Epithelial cell of proximal tubule (primary cell): Measurements from ENCODE around the gene TMEM185B. TPM values are rescaled to one million over a fixed set of nuclear protein-coding genes. Genes with fewer than 3 reads are reported as not detected.

Experiments
- DNase-seq: peaks from one replicate; pipeline ENCODE4 v3.0.0-alpha.2; 2011; ENCODE audit warnings: low read depth
- H3K4me3 ChIP-seq: 2 replicates; pipeline ENCODE4 v1.5.1; 2011; ENCODE audit warnings: low read depth, mild to moderate bottlenecking, low read length
- CTCF ChIP-seq: conservative IDR thresholded peaks from 2 replicates; pipeline ENCODE4 v1.5.1; 2012; ENCODE audit warnings: low read depth, mild to moderate bottlenecking, low read length
- total RNA-seq: library from RNA; depleted of rRNA; stranded (reverse); fragments of >200 nt; gene quantifications from 2 replicates; pipeline ENCODE4 v1.2.3, GENCODE V29; 2015

The TMEM185B gene
- total RNA-seq, 1 donor from 2014 or later: 32.6 TPM

- TF ChIP-seq CTCF: no peak
- no peak for DNase-seq
These were observed 33.4 kb upstream of the TMEM185B start for GRCh38 chr2:120256651-120257000.

DNA sequence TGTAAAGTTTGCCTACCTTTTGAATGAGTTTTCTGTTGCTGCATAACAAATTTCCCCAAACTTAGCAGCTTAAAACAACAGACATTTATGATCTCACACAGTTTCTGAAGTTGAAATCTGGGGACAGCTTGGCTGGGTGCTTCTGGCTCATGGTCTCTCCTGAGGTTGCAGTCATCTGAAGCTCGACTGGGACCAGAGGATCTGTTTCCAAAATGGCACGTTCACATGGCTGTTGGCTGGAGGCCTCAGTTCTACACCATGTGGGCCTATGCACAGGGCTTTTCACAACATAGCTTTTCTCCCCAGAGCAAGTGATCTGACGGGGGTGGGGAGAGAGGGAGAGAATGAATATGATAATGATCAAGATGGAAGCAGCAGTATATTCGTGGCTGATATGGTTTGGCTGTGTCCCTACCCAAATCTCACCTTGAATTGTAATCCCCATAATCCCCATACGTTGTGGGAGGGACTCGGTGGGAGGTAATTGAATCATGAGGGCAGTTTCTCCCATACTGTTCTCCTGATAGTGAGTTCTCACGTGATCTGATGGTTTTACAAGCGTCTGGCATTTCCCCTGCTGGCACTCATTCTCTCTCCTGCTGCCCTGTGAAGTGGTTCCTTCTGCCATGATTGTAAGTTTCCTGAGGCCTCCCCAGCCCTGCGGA is 32.9 kb upstream of the TMEM185B start:
- H3K4me3 ChIP-seq: no peak overlapping the region
- no peak for TF ChIP-seq CTCF

More at GRCh38 chr2:120256651-120257000, 33.4 kb upstream of the TMEM185B start:
- H3K4me3 ChIP-seq: no peak overlapping the region

GRCh38 chr2:120255071-120255470 is 31.9 kb upstream of the TMEM185B start:
- no peak overlapping the region for H3K4me3 ChIP-seq
- no peak for DNase-seq
- TF ChIP-seq CTCF: no peak

More for the DNA sequence above, 32.9 kb upstream of the TMEM185B start:
- DNase-seq: no peak

DNA sequence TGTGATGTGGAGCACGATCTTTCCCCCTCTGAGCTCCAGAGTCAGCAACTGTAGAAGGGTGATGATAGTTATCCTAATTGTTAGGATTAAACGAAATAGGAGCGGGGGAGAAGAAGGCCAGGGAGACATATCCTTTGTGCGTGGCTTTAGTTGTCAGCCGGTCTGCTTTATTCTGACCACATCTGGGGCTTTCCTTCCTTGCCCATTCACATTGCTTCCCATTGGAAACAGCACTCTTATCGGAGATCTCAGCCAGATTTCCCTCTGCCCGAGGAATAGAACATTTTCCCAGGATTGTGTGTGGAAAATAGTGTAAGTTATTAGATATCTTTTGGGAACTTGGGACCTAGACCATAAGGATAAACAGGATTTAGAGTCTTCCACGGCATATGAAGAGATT is 31.0 kb upstream of the TMEM185B start:
- no peak for TF ChIP-seq CTCF
- DNase-seq: no peak
- H3K4me3 ChIP-seq: peak overlapping the region; percentile 91

- TF ChIP-seq CTCF: peak; percentile 47
- no peak for DNase-seq
- peak overlapping the region; percentile 91 for H3K4me3 ChIP-seq
These were observed 30.1 kb upstream of the TMEM185B start for GRCh38 chr2:120253021-120253882.

DNA sequence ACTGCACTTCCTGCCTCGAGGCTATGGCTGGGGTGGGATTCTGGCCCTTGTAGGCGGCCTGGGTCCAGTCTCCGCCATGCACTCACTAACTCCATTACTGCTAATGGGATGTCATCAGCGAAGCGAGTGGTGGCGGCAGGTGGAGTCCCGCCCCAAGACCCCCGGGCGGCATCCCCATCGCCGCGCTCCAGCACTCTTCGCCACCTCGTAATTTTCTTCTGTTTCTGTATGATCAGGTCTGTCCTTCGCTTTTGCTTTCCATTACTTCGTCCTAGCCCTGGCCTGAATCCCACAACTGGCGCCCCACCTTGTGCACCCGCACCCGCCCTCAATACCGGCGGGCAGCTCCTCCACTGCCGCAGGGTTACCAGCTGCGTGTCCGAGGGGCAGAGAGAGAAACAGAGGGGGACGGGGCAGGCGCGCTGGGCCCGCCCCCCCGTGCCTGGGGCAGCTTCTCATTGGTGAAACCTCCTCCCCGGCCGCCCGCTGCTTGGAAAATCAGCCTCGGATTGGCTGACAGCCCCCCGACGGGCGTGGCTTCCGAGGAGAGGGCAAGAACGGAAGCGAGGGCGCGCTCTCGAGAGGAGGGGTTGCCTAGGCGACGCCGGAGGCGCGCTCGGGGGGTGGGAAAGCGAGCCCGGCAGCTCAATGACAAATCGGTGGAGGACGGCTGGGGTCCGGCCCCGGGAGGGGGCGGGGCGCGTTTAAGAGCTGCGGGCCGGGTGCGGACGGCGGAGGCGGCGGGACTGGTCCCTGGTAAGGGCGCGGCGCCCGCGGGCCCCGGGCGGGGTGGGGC is 29.2 kb upstream of the TMEM185B start, which contains the start of gene RALB:
TSS of gene RALB (plus strand) at position 628 of the 796 bp plus-strand sequence. CDS start 25,813 bp downstream, outside the sequence.
- no peak for TF ChIP-seq CTCF
- H3K4me3 ChIP-seq: peak within 1 kb of the TSS; percentile 91
- no peak for DNase-seq
